ENCODE data around the gene CADPS2.
"Not testable (repeated sequence)": the region's sequence is repeated elsewhere in the genome, so short reads cannot be mapped to it uniquely, and the experiment has no call there.

The CADPS2 gene

GRCh38 chr7:122663733-122664132 is 222.5 kb downstream of the CADPS2 start:
- DNase-seq: no peak

DNA sequence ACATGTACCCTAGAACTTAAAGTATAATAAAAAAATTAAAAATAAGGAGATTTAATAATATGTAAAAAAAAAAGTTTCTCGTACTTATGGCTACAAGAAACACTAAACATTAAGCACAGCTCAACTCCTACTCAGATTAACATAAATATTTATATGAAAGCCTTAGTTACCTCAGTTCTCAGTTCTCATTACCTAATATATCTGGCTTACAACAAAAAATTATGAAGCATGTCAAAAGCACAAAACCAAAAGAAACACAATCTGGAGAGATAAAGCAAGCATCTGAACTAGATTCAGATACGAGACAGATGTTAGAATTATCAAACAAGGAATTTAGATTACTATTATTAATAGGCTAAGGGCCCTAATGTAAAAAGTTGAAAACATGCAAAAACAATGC is 227.4 kb downstream of the CADPS2 start:
- no peak for DNase-seq

- no peak for DNase-seq
These were observed 232.6 kb downstream of the CADPS2 start for GRCh38 chr7:122653685-122654084.

GRCh38 chr7:122652876-122653275 is 233.4 kb downstream of the CADPS2 start:
- no peak for DNase-seq

DNA sequence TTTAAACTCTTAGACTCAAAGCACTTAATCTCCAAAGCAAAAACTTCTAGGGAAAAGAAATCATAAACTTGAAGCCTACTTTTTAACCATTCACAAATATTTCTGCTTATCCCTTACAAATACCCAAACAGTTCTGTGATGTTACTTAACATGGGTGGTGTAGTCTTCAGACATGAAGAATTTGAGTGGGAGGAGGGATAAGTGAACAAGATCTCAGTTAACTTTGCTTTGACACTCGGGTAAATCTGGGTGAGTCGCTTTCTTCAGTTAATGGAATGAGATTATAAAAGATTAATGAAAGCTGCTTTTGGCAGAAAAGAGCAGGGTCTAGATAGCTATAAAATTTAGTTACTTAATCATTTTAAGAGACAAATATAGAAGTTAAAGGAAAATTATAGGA is 234.8 kb downstream of the CADPS2 start:
- DNase-seq: no peak

DNA sequence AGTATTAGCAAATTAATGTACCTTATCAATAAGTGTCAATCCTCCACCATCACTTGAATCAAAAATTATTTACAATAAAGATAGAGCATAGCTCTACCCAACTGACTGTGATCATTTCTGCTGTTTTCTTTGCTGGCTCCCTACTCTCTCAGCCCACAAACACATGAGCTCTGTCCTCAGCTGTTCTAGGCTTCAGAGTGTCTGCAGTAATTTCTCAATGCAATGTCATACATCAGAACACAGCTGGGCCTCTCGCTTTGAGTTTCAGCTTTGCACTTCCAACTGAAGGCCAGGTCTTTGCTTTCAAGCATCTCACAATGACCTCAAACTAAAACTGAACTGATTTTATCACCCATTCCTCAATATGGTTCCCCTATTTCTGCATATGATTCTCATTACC is 243.0 kb downstream of the CADPS2 start:
- DNase-seq: no peak

DNA sequence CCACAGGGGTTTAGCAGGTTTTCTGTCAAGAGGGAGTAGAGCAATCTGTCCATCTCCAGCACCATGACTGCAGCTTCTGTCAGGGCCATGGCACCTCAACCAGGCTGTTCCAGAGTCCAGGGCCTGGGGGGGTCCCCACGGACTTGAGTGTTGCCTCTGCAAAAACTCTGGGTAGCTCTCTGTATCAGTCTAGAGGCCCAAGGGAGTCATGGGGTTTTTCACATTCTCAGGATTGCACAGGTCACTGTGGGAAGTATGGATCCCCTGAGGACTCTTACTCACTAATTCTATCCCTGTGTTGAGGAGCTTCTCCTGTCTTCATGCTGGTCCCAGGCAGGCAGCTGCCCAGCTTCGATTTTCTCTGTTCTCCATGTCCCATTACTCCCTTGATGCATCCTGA is 247.8 kb downstream of the CADPS2 start:
- DNase-seq: no peak

GRCh38 chr7:122637784-122638183 is 248.5 kb downstream of the CADPS2 start:
- no peak for DNase-seq

GRCh38 chr7:122635481-122635880 is 250.8 kb downstream of the CADPS2 start:
- DNase-seq: not testable (repeated sequence)

- no peak for DNase-seq
These were observed 252.8 kb downstream of the CADPS2 start for GRCh38 chr7:122633472-122633871.

DNA sequence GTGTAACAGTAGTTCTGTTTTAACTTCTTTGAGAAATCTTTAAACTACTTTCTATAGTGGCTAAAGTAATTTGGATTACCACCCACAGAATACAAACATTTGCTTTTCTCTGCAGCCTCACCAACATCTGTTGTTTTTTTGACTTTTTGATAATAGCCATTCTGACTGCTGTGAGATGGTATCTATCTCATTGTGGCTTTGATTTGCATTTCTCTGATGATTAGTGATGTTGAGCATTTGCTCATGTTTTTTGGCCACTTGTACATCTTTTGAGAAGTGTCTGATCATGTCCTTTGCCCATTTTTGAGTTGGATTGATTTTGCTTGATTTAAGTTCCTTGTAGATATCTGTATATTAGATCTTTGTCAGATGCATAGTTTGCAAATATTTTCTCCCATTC is 254.0 kb downstream of the CADPS2 start:
- no peak for DNase-seq

DNA sequence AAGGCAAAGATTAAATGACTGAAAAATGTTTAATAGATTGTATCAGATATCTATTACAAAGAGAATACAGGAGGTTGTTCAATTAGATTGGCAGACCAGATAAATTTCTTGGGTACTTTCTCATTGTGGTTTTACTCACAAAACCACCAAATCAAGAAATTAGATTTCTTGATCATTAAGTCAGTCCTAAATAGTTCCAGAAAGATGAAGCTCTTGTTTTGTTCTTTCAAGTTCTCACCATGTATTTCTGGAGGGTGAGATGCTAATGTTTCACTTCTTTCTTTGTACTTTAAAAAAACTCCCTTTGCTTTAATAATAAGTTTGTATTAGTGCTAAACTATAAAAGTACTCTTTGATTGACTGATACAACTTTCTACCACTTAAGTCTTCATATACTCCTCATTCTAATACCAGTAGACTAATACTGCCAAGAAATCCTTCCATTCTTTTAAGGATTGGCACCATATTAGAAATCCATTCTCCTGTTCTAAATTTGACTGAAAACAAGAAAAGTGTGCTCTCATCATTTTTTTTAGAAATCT is 256.8 kb downstream of the CADPS2 start:
- no peak for DNase-seq

GRCh38 chr7:122628651-122629411 is 257.4 kb downstream of the CADPS2 start:
- no peak for DNase-seq

GRCh38 chr7:122626785-122627184 is 259.5 kb downstream of the CADPS2 start:
- DNase-seq: no peak

GRCh38 chr7:122622682-122623081 is 263.6 kb downstream of the CADPS2 start:
- DNase-seq: no peak

DNA sequence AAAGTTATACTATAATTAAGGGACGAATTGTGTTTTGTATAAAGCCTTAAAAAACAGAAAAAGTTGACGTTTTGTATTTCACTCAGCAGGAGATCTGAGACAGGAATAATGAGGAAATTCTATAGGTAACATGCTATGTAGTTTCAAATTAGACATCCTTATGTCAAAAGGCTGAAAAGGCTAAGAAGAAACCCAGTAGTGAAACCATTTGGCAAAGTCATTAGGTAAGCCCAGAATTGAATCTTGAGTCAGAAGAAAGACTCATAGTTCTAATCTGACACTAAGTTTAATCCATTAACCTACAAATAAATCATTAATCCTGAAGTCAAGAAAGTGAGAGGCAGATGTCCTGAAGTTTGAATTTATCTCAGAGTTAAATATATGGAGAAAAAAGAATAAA is 266.6 kb downstream of the CADPS2 start:
- DNase-seq: no peak

DNA sequence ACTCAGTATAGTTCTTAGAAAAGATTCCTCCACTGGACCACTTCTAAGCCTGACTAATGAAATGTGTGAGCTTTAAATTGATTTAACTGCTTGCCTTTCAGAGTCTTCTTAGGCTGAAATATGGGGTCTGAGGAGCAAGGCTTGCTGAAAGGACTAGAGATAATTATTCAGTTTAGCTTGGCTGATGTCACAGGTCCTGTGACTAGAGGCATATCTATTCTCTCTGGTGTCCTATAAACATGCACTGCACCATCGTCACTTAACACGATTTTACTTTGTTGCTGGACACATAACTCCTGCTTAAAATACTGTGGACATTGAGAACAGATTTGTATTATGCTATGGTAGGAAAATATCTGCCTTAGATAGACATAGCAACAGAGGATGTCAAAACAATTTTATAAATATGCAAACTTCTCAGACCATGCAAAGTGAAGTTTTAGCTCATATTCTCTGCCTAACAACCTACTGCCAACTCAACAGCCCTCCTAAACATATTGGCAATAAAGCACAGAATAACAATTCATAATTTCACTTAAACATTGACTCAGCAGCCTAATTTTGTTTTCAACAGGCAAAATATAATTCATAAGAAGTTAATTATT is 267.6 kb downstream of the CADPS2 start:
- DNase-seq: no peak

DNA sequence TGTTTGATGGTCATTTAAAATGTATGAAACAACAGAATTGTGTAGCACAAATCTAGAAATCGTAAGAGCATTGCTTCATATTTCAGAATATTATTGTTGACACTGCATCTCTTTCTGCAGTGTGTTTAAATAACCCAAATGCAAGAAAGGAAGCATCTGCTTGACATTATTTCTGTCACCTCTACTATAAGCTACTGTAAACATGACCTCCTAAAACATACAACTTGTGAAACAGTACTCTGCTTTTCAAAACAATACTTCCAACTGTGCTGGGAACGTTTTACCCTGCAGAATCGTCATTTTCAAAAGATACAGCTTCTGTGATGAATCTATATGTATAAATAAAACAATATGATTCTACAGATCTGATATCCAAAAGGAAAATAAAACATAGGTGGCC is 269.3 kb downstream of the CADPS2 start:
- no peak for DNase-seq

- DNase-seq: no peak
These were observed 280.3 kb downstream of the CADPS2 start for GRCh38 chr7:122605929-122606328.

GRCh38 chr7:122604251-122604650 is 282.0 kb downstream of the CADPS2 start:
- DNase-seq: no peak

DNA sequence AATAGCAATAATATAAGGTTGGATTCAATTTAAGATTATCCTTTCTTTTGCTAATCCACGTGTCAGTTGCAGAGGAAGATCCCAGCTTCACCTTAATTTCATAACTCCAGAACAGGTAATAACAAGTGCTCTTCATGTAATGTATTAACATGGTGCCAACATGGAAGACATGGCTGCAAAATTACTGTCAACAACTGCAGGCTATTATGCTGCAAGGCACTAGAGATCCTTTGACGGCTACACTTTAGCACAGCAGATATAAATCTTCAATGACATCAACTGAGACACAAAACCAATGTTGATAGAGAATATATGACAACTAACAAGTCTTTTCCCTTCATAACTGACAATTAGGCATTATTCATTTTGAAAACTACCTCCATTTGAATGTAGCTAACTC is 283.5 kb downstream of the CADPS2 start:
- DNase-seq: no peak

DNA sequence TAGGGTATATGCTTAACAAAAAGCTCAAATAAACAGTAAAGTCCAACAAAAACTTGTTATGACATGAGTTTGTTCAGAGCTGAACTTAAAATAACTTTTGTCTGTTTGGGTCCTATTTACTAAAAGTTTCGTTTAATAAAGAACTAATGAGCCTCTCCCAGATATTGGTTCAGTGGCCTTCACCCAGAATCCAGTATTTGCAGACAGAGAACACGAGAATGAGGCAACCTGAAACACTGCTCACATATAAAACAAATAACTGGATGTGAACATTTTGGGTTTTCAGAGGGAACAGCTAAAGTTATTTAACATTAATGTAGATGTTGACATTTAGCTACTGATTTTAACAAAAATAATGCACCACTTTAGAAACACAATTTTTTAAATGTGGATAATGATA is 285.6 kb downstream of the CADPS2 start:
- DNase-seq: no peak

DNA sequence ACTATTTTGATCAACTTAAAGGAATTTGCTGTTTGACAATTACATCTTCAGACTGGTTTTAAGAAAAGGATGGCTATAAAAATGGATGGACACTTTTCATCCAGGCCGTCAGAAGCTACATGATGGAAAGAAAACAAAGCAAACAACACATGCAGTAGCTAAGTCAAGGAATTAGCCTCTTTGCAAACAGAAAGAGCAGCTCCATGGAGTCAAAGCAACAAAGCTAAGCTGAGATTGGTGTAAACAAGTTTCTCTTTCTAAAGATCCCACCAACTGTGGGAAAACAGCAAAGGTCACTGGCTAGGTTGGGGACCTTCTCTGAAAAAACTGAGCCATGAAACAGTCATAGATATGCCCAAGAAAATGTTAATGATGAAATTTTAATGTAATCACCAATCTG is 286.2 kb downstream of the CADPS2 start:
- DNase-seq: no peak

DNA sequence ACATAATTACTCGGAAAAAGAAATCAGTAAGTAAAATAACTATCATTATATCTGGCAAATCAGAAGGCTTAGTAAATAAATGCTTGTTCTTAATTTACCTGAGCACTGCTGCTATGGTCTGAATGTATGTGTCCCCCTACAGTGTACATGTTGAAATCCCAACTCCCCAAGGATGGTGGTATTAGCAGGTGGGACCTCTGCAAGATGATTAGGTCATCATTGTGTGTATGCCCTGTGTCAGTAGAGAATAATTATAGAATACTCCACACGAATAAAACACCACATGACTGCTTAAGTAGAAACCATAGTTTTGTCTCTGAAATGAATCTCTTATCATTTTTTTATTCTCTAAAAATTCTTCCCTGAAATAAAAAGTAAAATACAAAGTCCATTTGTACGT is 289.0 kb downstream of the CADPS2 start:
- no peak for DNase-seq

DNA sequence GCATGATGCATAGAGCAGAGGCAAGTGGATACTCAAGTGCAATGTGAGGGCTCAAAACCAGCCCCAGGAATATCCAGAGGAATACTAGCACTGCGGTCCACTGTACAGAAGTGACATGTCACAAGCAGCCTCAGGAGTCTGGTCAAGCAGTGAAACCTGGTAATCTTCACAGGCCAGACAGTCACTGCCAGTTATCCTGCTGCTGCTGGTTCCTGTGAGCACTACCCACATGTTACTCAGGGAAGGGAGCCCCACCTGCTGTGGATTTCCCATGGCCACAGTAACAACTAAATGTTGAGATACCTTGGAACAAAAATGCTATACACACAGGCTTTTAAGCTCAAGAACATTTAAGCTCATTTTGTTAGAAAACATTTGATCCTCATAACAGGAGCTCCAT is 290.4 kb downstream of the CADPS2 start:
- DNase-seq: no peak

Data from T-helper 9 cell (primary cell).